ENCODE data around the gene ALPI.
"Not testable (repeated sequence)": the region's sequence is repeated elsewhere in the genome, so short reads cannot be mapped to it uniquely, and the experiment has no call there.

The ALPI gene

DNA sequence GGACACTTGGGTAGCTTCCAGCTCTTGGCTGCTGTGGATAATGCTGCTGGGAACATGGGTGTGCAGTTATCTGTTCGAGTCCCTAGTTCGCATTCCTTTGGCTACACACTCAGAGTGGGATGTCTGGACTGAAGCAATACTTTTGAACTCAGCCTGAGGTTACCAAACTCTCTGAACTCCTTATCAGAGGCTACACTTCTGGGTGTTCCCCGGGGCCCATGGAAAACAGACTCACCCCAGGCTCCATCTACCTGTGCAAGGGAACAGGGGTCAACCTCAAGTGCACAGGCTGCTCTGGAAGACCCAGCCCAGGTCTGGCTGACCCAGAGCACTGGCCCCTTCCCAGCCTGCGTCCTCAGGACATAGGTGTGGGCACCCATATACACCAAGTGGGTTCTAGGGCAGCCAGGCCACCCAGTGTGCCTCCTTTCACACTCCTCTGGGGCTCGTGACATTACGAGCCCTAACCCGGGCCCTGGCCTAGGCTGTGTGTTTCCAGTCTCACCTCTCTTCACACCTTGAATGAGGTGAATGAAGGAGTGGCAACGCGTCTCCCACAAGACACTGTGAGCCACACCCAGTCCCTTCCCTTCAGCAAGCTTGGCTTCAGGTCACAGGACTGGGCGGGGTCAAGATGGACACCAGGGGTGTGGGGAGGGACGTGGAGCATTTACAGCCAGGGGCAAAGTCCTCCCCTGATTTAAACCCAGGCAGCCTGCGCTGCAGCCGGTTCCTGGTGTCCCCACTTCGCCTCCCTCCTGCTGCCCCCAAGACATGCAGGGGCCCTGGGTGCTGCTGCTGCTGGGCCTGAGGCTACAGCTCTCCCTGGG is at the start of gene ALPI:
ALPI (plus strand) TSS at position 728 of the 830 bp plus-strand sequence; CDS start at position 775, 47 bp downstream.
- TF ChIP-seq CTCF (IDR thresholded peaks at IDR 0.05; ENCODE audit: insufficient read depth, low read depth, low read length, missing control alignments) = no peak
- H3K4me3 ChIP-seq (ENCODE audit: low read depth, low read length) = no peak within 1 kb of the TSS
- DNase-seq (ENCODE audit: low read depth) = no peak

- H3K4me3 ChIP-seq (ENCODE audit: low read depth, low read length) = no peak within 1 kb of the TSS
- no peak for DNase-seq (ENCODE audit: low read depth)
- TF ChIP-seq CTCF (IDR thresholded peaks at IDR 0.05; ENCODE audit: insufficient read depth, low read depth, low read length, missing control alignments) = no peak
Measured at GRCh38 chr2:232406556-232407310, 49.2 kb upstream of the ALPI start, which contains the start of gene ALPG. ALPG (plus strand) TSS chr2:232406844; CDS start chr2:232406895, 51 bp downstream.

GRCh38 chr2:232407428-232408150 is 48.4 kb upstream of the ALPI start:
- H3K4me3 ChIP-seq (ENCODE audit: low read depth, low read length); DNase-seq (ENCODE audit: low read depth): not testable (repeated sequence)

DNA sequence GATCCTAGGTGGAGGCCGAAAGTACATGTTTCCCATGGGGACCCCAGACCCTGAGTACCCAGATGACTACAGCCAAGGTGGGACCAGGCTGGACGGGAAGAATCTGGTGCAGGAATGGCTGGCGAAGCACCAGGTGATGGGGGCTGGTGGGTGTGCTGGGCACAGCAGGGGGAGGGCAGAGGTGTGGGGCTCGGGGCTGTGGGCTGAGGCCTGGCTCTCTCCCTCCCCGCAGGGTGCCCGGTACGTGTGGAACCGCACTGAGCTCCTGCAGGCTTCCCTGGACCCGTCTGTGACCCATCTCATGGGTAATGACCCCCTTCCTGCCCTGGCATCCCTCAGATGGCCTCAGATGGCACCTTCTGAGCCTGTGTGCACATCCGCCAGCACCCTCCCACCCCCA is 47.7 kb upstream of the ALPI start:
- H3K4me3 ChIP-seq (ENCODE audit: low read depth, low read length); DNase-seq (ENCODE audit: low read depth): not testable (repeated sequence)

GRCh38 chr2:232409617-232410016 is 46.3 kb upstream of the ALPI start:
- DNase-seq (ENCODE audit: low read depth); H3K4me3 ChIP-seq (ENCODE audit: low read depth, low read length): not testable (repeated sequence)

DNA sequence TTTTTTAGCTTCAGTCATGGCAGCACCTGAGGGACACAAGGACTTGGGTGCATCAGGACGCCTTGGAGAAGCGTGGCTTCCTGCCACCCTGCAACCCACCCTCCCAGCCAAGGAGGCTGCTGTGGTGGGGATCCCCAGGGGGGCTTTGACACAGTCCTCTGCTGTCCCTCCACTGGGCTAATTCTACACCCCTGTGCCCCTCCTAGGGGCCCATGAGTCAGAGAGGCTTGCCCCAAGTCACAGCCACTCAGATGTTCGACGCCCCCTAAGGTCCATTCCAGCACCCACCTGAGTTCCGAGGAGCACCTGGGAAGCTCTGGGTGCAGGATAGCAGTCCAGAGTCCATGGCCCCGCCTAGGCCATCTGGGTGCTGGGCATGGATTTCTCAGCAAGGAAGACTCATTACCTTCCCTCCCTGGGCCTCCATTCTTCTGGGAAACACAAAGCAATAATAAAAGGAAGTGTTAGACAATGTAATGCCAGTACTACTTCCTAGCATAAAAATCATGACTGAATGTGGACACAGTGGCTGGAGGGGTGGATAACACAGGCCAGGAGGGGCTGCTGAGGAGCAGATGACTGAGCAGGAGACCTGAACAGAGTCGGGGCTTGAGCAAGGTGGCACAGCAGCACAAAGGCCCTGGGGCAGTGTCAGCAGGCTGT is 45.6 kb upstream of the ALPI start:
- no peak for DNase-seq (ENCODE audit: low read depth)
- H3K4me3 ChIP-seq (ENCODE audit: low read depth, low read length) = no peak overlapping the region
- no peak for TF ChIP-seq CTCF (IDR thresholded peaks at IDR 0.05; ENCODE audit: insufficient read depth, low read depth, low read length, missing control alignments)

GRCh38 chr2:232411901-232412629 is 43.9 kb upstream of the ALPI start:
- no peak for DNase-seq (ENCODE audit: low read depth)
- TF ChIP-seq CTCF (IDR thresholded peaks at IDR 0.05; ENCODE audit: insufficient read depth, low read depth, low read length, missing control alignments) = no peak
- no peak overlapping the region for H3K4me3 ChIP-seq (ENCODE audit: low read depth, low read length)
